Stomach (tissue), 4 donors: ENCODE results near the gene CD44.

Experiments
- CTCF ChIP-seq, 7 experiments: fragments of 450-650 bp in 4 of 7; fragments of 200-600 bp in 3 of 7; sonication (generic) in 3 of 7; IDR thresholded peaks; one replicate each; pipeline ENCODE4 v1.5.1; 2016 to 2019; ENCODE audit warnings: antibody characterized with exemption in 7 of 7, control low read depth in 2 of 7, mild to moderate bottlenecking in 1 of 7
- EP300 ChIP-seq: sonication (generic); formaldehyde crosslinking; IDR thresholded peaks from one replicate; pipeline ENCODE4 v1.6.1; 2017; ENCODE audit warnings: antibody characterized with exemption
- POLR2A ChIP-seq, 4 donors: fragments of 450-650 bp; IDR thresholded peaks; one replicate each; pipeline ENCODE4 v1.6.1; 2016; ENCODE audit warnings: antibody characterized with exemption in 4 of 4, control low read depth in 2 of 4, mild to moderate bottlenecking in 1 of 4, moderate library complexity in 1 of 4
- POLR2AphosphoS5 ChIP-seq, 3 donors: sonication (generic); formaldehyde crosslinking; IDR thresholded peaks; one replicate each; pipeline ENCODE4 v1.6.1; 2016; ENCODE audit warnings: antibody characterized with exemption in 3 of 3

- no peak for TF ChIP-seq POLR2A (IDR thresholded peaks at IDR 0.05)
- no peak for TF ChIP-seq CTCF (IDR thresholded peaks at IDR 0.05)
- TF ChIP-seq POLR2AphosphoS5 (IDR thresholded peaks at IDR 0.05) = no peak
- TF ChIP-seq EP300 = no peak
These were observed 94.5 kb downstream of the CD44 start for GRCh38 chr11:35233518-35233917.
